GM21367 (cell line): ENCODE measurements around the gene DCXR.

Source experiments
- ATAC-seq: cut with Tn5 transposase; IDR thresholded peaks from one replicate; pipeline ENCODE4 v1.9.1; 2021; ENCODE audit not compliant: unreplicated experiment

Gene DCXR

DNA sequence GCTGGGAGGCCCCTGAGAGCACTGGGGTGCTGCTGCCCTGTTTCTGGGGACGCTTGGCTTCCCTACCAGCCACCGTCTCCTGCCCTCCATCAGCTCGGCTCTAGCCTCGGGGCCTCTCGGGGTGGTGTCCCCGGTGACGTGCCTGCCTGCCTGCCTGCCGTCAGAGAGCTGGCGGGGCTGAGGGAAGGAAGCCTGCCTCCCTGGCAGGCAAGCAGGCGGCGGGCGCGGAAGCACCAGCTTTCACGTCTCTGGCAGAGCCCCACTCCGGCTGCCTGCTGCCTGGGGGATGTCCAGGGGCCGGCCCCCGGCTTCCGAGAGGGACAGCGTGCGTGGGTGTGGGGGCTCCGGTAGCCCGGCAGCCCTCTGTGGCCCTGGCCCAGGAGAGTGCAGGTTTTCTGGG is 24.2 kb downstream of the DCXR start:
- ATAC-seq: no peak

DNA sequence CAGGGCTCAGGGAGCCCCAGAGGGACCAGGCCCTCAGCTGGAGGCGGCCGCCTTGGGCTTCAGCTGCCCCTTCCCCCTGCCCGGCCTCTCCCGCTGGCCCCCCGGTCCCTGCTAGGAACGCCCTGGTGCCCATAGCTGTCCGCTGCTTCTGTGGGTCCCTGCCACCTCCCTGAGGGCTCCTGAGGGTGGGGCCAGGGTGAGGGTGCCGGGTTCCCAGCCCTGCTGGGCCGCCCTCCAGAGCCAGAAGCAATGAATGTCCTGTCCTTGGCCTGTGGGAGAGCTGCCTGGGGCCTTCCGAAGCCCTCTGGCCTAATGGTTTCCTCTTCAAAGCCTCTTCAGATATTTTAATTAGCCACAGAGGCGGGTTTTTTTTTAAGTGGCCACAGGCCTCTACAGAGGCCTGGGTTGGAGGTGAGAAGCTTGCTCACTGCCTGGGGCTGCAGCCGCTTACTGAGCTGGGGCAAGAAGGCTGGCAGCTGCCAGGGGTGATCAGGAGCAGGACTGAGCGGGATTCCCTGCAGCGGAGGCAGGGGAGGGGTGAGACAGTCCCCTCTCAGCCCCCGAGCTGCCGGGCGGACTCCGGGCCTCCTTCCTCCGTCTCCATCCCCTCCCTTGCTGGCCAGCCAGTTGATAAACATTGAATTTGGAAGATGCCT is 24.7 kb downstream of the DCXR start:
- no peak for ATAC-seq

DNA sequence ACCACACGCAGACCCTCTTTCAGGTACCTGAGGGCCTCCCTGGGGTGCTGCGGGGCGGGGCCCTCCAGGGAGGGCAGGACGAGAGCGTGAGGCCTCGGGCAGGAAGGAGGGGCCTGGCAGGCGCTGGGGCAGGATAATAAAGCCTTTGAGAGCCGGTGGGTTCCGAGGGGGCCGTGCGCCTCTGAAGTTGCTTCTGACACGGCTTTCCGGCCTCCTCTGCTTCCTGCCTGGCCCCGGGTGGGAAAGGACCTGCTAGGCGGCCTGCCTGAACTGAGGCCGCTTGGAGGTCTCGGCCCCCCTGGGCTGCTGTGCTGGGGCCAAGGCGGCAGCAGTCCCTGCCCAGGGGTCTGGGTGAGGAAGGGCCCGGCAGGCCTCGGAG is 25.2 kb downstream of the DCXR start:
- no peak for ATAC-seq

DNA sequence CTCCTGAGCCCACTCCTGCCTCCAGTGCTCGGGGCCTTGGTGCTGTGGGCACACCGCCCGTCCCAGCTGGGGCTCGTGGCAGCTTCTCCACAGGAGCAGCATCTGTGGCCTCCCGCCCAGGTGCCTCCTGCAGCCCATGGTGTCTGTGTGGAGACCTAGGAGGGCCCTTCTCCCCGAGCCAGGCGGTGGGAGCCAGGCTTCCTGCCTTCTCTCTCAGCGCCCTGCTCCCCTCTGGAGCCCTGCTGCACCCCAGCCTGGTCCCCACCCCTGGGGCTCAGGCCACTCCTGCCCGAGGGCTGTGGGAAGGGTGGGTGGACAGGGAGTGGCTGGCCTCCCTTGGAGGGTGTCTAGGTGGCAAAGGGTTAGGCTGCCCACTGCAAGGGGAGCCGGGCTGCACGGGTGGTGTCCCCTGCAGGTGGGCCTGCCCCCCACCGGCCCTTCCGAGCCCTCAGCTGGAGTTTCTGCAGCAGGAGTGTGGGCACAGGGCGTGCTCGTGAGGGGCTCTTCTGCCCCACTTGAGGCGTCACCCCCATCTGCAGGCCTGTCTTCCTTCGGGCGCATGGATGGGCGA is 25.8 kb downstream of the DCXR start:
- no peak for ATAC-seq

DNA sequence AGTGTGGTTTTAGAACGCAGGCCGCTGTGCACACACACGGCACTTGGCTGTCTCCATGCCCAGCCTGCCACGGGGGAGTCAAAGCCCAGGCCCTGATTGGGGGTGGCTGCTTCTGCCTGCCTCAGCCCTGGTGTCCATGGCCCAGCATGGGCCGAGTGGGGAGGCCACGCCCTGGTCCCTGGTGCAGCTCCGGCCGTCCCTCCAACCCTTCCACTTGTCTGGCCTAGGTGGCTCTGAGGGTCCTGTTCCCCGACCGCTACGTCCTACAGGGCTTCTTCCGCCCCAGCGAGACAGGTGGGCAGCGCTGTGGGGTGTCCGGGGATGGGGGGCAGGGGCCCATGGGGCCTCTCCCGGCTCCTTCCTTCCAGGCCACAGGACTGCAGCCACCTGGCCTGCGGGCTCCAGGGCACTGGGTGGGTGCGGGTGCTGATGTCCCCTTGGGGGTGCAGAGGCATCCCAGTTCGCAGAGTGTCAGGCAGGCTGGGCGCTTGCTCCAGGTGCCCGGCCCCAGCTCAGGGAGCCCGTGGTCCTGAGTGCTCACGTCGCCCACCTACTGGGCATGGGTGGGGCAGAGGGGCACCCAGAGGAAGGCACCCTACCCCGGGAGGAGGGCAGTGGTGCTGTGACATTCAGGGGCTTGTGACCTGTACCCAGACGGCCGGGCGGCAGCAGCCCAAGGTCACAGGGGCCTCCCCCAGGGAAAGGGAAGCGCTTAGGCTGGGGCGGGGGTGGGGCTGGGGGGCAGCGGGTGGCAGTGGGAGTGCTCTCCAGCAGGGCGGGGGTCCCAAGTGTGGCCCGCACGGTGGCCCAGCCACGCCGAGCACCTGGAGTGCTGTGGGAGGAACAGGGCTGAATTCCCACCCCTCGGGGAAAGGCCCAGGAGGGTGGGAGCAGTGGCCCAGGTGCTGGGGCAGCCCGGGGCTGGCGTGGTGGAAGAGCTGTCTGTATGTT is 26.6 kb downstream of the DCXR start:
- ATAC-seq: no peak

DNA sequence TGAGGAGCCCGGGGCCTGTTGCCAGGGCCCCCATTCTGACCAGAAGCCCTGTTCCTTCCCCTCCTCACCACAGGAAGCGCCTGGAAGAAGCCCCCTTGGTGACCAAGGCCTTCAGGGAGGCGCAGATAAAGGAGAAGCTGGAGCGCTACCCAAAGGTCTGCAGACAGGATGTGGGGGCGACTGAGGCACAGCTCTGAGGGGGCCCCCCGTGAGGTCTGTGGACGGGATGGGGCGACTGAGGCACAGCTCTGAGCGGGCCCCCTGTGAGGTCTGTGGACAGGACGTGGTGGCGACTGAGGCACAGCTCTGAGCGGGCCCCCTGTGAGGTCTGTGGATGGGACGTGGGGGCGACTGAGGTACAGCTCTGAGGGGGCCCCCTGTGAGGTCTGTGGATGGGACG is 28.1 kb downstream of the DCXR start:
- ATAC-seq: no peak

DNA sequence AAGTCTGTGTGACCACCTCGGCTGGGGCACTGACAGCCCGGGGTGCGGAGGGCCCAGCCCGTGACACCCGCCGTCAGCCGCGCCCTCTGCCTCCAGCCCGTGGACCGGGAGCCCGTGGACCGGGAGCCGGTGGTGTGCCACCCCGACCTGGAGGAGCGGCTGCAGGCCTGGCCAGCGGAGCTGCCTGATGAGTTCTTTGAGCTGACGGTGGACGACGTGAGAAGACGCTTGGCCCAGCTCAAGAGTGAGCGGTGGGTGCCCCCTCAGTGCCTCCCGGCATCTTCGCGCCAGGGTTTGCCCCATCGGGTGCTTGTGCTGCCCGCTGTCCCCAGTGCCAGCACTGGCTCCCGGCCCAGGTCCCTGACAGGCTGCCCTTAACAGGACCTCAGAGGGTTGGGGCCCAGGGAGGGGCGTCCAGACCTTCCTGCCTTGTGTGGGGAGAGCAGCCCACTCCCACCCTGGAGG is 28.5 kb downstream of the DCXR start:
- ATAC-seq: no peak

DNA sequence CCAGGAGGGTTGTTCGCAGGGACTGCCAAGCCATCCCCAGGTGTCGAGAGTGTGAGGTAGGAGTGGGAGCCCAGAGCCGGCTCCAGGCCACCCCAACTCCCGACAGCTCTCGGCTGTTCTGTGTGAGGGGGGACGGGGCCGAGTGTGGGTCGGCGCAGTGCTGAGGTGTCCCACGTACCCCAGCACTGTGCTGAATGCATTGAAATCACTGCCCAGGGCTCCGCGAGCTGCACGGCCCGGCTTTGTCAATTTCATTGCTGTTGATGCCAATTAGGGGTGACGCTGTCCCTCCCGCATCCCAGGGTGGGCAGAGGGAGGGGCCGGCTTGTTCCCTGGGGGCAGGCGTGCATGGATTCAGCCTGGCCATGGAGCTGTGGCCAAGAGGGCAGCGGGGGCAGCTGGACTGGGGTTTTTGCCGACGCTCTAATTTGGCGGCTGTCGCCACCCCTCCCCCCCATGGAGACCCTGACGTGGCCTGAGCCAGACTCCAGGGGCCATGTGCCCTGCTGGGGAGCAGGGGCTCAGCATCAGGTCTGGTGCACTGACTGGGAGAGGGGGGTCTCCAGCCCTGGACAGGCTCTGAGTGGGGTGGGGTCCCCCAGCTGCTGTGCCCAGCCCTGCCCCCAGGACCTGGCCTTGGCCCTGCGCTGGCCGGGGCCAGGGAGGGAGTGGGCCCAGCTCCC is 29.1 kb downstream of the DCXR start:
- no peak for ATAC-seq

DNA sequence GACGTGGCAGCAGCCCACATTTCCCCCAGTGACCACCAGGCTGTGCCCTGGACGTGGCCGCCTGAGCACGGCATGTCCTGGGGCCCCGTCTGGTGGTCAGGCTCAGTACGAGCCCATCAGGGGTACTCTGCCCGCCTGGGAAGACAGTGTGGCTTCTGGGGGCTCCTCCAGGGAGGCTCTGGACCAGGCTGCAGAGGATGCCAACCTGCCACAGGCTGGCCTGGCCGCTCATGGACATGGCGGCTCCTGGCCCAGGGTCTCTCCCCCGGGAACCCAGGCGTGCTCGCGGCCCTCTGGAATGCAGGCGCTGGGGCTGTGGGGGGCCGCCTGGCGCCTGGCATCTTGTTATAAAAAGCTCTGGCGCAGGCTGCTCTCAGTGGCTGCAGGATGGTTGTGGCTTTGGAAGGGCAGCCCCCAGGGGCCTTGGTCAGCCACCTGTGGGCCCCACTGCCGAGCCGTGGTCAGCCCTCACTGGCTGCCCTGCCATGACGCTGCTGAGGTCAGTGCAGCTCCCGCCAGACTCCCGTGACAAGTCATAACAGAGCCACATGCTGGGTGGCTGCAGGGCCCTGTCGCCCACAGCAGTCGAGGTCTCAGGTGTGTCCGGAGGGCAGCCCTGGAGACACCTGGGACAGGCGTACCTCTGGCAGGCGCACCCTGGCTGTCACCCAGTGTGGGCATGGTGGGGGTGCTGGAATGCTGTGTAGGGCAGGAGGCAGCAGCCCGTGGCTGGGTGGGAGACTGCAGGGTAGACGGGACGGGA is 29.8 kb downstream of the DCXR start:
- ATAC-seq: no peak

DNA sequence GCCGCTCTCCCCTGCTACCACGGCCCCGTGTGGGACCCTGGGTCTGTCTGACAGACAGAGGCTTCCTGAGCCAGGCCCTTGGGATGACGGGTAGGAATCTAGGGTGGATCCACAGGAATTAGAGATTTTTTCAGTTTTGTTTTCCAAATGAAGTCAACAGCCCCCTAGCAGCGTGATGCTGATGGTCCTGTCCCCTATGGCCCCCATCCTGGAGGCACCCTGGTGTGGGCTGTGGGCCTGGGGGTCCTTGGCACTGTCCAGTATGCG is 30.3 kb downstream of the DCXR start:
- ATAC-seq: no peak

DNA sequence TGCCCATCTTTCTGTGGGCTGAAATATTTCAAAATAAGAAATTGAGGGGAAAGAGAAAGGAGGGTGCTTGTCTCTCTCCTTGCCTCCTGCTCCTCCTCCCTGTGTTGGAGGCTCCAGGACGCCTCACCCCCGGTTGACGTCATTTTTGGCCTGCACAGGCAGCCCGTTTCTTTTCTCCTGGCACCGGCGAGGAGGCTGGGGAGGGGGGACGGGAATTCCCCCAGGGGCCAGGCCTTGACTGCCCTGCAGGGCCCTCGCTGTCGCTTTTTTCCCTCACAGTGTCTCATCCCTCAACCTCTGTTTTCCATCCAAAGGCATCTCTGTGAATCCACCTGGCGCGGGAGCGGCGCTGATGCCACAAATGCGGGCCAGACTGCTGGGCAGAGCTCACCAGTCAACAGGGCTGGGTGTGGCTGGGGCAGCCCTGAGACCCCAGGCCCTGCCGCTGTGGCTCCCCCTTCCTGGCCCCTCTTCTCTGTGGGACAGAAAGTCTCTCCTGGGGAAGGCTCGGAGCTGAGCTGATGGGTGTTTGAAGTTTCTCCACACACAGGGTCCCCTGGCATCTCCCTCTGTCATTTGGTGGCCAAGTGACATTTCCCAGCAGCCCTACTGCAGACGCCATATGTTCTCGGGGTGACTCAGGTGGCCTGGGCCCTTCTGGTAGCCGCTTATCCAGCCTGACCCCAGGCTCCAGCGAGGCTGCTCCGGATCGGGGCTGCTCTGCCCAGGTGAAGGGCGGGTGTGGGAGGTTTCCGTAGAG is 30.8 kb downstream of the DCXR start:
- no peak for ATAC-seq

DNA sequence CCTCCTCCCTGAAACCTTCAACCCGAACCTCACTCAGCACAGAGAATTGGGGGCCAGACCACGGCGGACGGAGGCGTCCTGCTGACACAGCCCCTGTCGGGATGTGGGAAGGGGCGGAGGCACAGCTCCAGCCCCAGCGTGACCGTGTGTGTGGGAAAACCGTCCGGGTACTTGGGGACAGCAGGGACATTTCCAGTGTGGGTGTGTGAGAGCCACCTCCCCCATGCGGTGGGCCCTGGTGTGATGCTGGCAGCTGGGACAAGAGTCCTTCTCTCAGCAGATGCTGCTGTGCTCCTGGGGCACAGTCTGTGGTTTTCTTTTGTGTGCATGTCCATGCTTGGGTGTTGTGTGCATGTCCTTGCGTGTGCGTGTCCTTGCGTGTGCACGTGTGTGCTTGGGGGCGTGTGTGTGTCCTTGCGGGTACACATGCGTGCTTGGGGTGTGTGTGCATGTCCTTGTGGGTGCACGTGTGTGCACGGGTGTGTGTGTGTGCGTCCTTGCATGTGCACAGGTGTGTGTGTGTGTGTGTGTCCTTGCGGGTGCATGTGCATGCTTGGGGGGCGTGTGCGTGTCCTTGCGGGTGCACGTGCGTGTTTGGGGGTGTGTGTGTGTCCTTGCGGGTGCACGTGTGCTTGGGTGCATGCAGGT is 31.7 kb downstream of the DCXR start:
- ATAC-seq: no peak

DNA sequence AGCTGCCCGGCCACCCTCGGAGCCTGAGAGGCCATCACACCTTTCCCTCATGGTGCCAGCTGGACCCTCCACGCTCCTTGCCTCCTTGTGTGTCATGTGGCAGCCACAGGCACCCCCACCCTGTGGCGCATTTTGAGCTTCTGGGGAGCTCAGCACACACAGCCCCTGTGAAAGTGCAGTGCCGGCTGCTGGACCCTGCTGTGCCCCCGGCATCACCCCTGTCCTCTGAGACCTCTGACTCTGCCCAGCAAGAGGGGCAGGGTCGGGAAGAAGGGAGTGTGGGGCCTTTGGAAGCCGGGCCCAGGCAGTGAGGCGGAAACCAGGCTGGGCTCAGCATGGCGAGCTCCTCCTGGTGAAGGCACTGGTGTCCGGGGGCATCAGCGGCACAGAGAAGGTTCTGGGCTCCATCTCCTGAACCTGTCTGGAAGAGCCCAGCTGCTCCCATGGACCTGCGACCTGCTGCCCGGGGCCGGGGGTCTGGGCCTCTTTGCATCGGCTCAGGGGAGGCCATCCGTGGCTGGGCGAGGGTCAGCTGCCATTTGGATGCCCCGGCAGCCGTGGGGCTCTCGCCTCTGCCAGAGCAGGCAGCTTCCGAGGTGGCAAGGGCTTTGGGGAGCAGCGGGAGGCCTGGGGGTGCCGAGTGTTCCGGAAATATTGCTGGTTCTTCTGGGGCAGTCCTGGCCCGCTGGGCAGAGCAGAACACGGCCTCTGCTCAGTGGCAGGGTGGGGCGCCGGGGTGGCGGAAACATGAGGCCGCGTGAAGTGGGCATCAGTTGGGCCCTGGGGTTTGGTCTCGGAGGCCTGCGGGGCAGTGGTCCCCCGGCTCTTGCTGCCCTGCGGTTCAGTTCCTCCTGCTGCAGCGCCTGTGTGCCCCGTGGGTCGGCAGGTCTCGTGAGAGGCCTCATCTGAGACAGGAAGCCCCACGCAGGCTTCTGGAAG is 32.7 kb downstream of the DCXR start:
- ATAC-seq: no peak

DNA sequence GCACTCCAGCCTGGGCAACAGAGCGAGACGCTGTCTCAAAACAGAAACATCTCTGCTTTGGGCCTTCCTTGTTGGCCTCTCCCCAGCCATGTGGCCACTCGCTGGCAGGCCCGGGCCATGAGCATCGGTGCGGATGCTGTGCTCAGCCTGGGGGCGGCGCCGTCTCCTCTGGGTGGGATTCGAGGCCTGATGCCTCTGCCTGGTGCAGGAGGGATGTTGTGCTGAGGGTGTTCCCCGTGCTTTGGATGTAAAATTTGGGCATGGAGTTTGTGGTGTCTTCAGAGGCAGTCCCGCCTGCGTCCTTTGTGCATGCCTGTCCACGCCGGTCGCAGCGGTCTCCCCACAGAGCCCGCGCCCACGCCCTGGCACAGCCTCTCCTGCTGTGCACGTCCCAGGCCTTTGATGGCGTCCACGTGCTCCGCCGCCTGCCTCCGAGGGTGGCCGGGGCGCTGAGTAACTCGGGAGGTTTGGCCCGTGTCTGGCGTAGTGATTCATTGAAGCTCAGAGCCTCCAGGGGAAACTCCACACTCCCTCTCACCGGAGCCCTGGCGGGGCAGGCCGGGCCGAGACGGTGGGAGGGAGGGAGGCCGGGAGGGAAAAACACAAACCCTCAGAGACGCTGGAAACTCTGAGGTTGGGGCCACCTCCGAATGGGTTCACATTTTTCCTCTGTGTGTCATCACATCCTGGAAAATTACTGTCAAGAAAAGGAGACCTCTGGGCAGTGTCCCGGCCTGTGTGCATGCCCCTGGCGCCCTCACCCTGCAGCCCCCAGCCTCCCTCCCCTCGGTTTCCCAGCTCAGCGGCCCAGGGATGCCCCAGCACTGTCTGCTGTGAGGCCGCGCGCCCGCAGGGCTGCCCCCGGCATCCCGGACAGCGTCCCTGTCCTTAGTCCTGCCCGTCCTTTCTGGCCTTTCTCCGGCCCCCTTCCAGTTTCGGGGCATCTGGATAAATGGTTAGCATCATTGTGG is 33.8 kb downstream of the DCXR start:
- ATAC-seq: no peak

DNA sequence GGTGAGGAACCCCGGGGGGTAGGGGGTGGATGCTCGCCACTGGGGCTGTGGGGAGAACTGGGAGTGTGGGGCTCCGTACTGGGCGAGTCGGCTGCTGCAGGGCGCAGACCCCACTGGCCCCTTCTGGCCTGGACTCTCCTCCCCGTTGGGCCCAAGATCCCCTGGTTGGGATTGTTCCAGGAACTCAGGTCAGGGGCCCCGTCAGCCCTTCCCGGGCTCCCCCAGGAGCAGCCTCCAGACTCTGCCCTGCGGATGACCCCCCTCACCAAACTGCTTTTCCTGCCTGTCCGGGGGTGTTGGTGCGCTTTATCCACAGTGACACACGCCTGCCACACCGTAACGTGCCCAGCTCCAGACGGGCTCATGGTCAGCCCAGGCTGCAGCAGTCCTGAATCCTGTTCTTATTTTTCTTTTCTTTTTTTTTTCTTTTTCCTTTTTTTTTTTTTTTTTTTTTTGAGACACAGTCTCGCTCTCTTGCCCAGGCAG is 35.9 kb downstream of the DCXR start:
- ATAC-seq: no peak

DNA sequence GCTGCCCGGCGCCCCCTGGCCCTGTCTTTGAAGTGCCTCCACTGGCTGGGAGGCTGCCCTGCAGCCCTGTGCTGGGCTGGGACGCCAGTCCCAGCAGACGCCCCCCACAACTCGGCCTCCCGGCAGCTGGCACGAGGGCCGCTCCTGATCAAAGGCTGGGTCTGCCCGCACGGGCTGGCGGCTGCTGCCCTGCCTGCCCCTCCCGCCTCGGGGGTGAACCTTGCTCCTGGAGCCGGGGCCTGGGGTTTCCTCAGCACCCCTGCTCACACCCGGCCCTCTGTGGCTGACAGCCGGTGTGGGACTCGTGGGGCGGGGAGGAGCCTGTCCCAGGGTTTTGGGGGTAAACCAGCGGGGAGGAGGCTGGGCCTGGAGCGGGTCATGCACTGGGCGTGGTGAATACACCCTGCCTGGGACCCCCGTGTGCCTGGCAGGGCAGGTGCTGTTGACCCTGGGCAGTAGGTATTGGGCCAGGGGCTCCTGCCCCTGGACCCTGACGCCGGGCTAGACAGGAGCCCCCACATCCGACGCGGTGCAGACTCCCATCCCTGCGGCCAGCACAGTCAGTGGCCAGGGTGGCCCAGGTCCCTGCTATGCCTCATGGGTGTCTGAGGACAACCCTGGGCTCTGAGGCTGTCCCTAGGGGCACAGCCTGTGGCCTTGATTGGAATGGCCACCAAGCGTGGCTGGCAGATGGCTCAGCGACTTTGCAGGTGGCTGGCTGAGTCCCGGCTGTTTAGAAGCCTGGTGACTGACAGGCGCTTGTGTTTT is 36.5 kb downstream of the DCXR start:
- ATAC-seq: no peak
